SK-N-SH (cell line): ENCODE measurements around the gene LSM14B. TPM values are rescaled to one million over a fixed set of nuclear protein-coding genes. Genes with fewer than 3 reads are reported as not detected.

Experiments
- CTCF ChIA-PET: fragments of 300-600, 350-600 bp; formaldehyde crosslinking; extraction: SDS; loops from one replicate; lab custom pipeline; 2021; lab: Yijun Ruan, JAX
- POLR2A ChIA-PET: fragments of 350-600 bp; sonication (Branson Sonifier 250); formaldehyde crosslinking; extraction: SDS; loops from one replicate; lab custom pipeline; 2020; ENCODE audit warnings: antibody characterized with exemption, inconsistent platforms; lab: Yijun Ruan, JAX
- DNase-seq: peaks from one replicate; pipeline ENCODE4 v3.0.0; 2012
- H2AFZ ChIP-seq: fragments of 200-600 bp; sonication (generic); 2 replicates; pipeline ENCODE4 v1.8.1; 2016; ENCODE audit warnings: antibody characterized with exemption, mild to moderate bottlenecking, low read depth
- H3F3A ChIP-seq: fragments of 200-600 bp; sonication (generic); replicated peaks from 2 replicates; pipeline ENCODE3; 2016; ENCODE audit warnings: antibody characterized with exemption, mild to moderate bottlenecking; ENCODE audit not compliant: insufficient read depth
- H3K27ac ChIP-seq, 2 experiments: fragments of 200-500 bp in 1 of 2; fragments of 200-600 bp in 1 of 2; sonication (Bioruptor generic) in 1 of 2; sonication (generic), shearing (Covaris generic) in 1 of 2; 2 replicates each; pipeline versions ENCODE4 v1.5.1 to v1.6.1; 2014 to 2016; ENCODE audit warnings: low read depth in 2 of 2, inconsistent platforms in 1 of 2, low read length in 1 of 2, mild to moderate bottlenecking in 1 of 2, mixed read lengths in 1 of 2
- H3K27me3 ChIP-seq: fragments of 200-600 bp; sonication (generic), shearing (Covaris generic); 2 replicates; pipeline ENCODE4 v1.6.1; 2016; ENCODE audit warnings: mixed run types; ENCODE audit not compliant: insufficient read depth
- H3K36me3 ChIP-seq, 2 experiments: fragments of 200-500 bp in 1 of 2; fragments of 200-600 bp in 1 of 2; sonication (Bioruptor generic) in 1 of 2; sonication (generic) in 1 of 2; replicated peaks in 1 of 2; 2 replicates each; pipeline versions ENCODE3 to v1.5.1; 2014 to 2016; ENCODE audit warnings: low read length in 1 of 2, mild to moderate bottlenecking in 1 of 2; ENCODE audit not compliant: insufficient read depth in 2 of 2, control insufficient read depth in 1 of 2
- H3K4me1 ChIP-seq, 2 experiments: fragments of 200-500 bp in 1 of 2; fragments of 200-600 bp in 1 of 2; sonication (Bioruptor generic) in 1 of 2; sonication (generic), shearing (Covaris generic) in 1 of 2; 2 replicates each; pipeline versions ENCODE4 v1.5.1 to v1.6.1; 2014 to 2016; ENCODE audit warnings: low read depth in 1 of 2, low read length in 1 of 2, mixed run types in 1 of 2; ENCODE audit not compliant: insufficient read depth in 2 of 2, control insufficient read depth in 1 of 2
- H3K4me2 ChIP-seq: fragments of 200-600 bp; sonication (generic), shearing (Covaris generic); 2 replicates; pipeline ENCODE4 v1.6.1; 2017; ENCODE audit warnings: mixed run types
- H3K4me3 ChIP-seq, 2 experiments: fragments of 200-500 bp in 1 of 2; fragments of 200-600 bp in 1 of 2; sonication (Bioruptor generic) in 1 of 2; sonication (generic), shearing (Covaris generic) in 1 of 2; 2 replicates each; pipeline versions ENCODE4 v1.5.1 to v1.8.1; 2014 to 2016; ENCODE audit warnings: low read depth in 2 of 2, inconsistent platforms in 1 of 2, low read length in 1 of 2, mild to moderate bottlenecking in 1 of 2, mixed read lengths in 1 of 2, moderate library complexity in 1 of 2
- H3K79me2 ChIP-seq: fragments of 200-600 bp; sonication (generic); 2 replicates; pipeline ENCODE4 v1.8.1; 2017; ENCODE audit warnings: mild to moderate bottlenecking; ENCODE audit not compliant: insufficient read depth
- H3K9ac ChIP-seq: fragments of 200-600 bp; sonication (generic); 2 replicates; pipeline ENCODE4 v1.6.1; 2017; ENCODE audit warnings: mixed run types
- H3K9me2 ChIP-seq: fragments of 200-600 bp; sonication (generic); 2 replicates; pipeline ENCODE4 v1.6.1; 2017; ENCODE audit warnings: mixed run types
- H3K9me3 ChIP-seq: fragments of 200-600 bp; sonication (generic); 2 replicates; pipeline ENCODE4 v1.6.1; 2017; ENCODE audit warnings: mixed run types, mild to moderate bottlenecking, moderate library complexity
- H4K20me1 ChIP-seq: fragments of 200-600 bp; sonication (generic); 2 replicates; pipeline ENCODE4 v1.6.1; 2017; ENCODE audit warnings: mild to moderate bottlenecking, mixed run types; ENCODE audit not compliant: insufficient read depth
- ELF1 ChIP-seq: IDR thresholded peaks from 2 replicates; pipeline ENCODE4 v1.4.0; 2012
- EP300 ChIP-seq, 2 experiments: IDR thresholded peaks; 2 replicates each; pipeline versions ENCODE4 v1.4.0 to v1.6.1; 2012; ENCODE audit warnings: borderline replicate concordance in 1 of 2, low read depth in 1 of 2, low read length in 1 of 2
- FOXJ3 ChIP-seq: sonication (generic); formaldehyde crosslinking; IDR thresholded peaks from 2 replicates; pipeline ENCODE4 v1.5.1; 2020; ENCODE audit warnings: mild to moderate bottlenecking, missing genetic modification reagents
- FOXM1 ChIP-seq: IDR thresholded peaks from 2 replicates; pipeline ENCODE4 v1.4.0; 2012; ENCODE audit warnings: low read depth, mild to moderate bottlenecking
- NRF1 ChIP-seq: IDR thresholded peaks from 2 replicates; pipeline ENCODE4 v1.6.1; 2012; ENCODE audit warnings: low read depth, mild to moderate bottlenecking, low read length
- POLR2AphosphoS5 ChIP-seq: IDR thresholded peaks from 2 replicates; pipeline ENCODE4 v1.6.1; 2012; ENCODE audit warnings: low read depth, low read length
- RFX5 ChIP-seq: IDR thresholded peaks from 2 replicates; pipeline ENCODE4 v1.6.1; 2012; ENCODE audit warnings: mild to moderate bottlenecking, improper control_type of control experiment, low read length
- SIN3A ChIP-seq: IDR thresholded peaks from 2 replicates; pipeline ENCODE4 v1.6.1; 2012; ENCODE audit warnings: low read depth, mild to moderate bottlenecking, low read length, moderate library complexity, borderline replicate concordance
- TAF1 ChIP-seq: IDR thresholded peaks from 2 replicates; pipeline ENCODE4 v1.6.1; 2012; ENCODE audit warnings: low read depth, mild to moderate bottlenecking, low read length, moderate library complexity, borderline replicate concordance
- TCF12 ChIP-seq: IDR thresholded peaks from 2 replicates; pipeline ENCODE4 v1.4.0; 2012
- WGBS: methylation state at CpG from one replicate; pipeline ENCODE4 v1.1.6; 2017; ENCODE audit warnings: low lambda C conversion rate; 5-methylcytosine and 5-hydroxymethylcytosine counted together
- polyA plus RNA-seq, 3 experiments: library from polyadenylated mRNA; depleted of rRNA; stranded (reverse); fragments of >200 nt; gene quantifications; 2 replicates each; pipeline ENCODE4 v1.2.3, GENCODE V29; 2012
- TF ChIP-seq, protein P1 (sequence below): fragments of 200-600 bp; sonication (generic); IDR thresholded peaks from 2 replicates; pipeline ENCODE4 v1.6.1; 2017; ENCODE audit warnings: antibody characterized with exemption, mild to moderate bottlenecking, moderate library complexity
- TF ChIP-seq, protein P2 (sequence below): IDR thresholded peaks from 2 replicates; pipeline ENCODE4 v1.4.0; 2012; ENCODE audit warnings: low read depth, borderline replicate concordance
- TF ChIP-seq, protein P3 (sequence below): fragments of 150-350 bp; IDR thresholded peaks from 2 replicates; pipeline ENCODE4 v1.6.1; 2017; ENCODE audit warnings: antibody characterized with exemption, low read length, low read depth, borderline replicate concordance
- TF ChIP-seq, protein P4 (sequence below): IDR thresholded peaks from 2 replicates; pipeline ENCODE4 v1.6.1; 2012; ENCODE audit warnings: mild to moderate bottlenecking, low read depth, low read length, moderate library complexity

The LSM14B gene
- polyA plus RNA-seq, 1 of the 3 experiments (the other 2 are of a cell fraction), result 64.6 TPM

DNA sequence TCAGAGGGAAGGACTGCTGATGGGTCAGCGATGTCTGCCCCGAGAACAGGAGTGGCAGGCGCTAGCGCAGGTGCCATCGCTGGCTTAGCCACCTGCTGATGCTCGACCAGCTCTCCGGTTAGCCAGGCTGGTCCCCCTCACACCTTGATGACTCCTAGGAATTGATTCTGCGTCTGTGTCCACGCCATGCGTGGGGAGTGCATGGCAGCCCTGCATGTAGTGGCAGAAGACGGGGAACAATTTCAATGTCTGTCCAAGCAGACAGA is 28.0 kb downstream of the LSM14B start:
- Histone ChIP-seq H3F3A (no peaks in the 10 kb centered on the region), H3K4me3 (no peak overlapping the region), H3K9me2 (no peaks in the 10 kb centered on the region), H3K27me3 (no peaks in the 10 kb centered on the region), H3K4me2 (no peak overlapping the region), H2AFZ (no peak overlapping the region), H3K9me3 (no peaks in the 10 kb centered on the region), H3K79me2 (peaks cover 94% of the 10 kb centered on the region), H3K27ac (no peak overlapping the region), H4K20me1 (peaks cover 89% of the 10 kb centered on the region), H3K4me1 (peaks cover 0 to 5% of the 10 kb centered on the region in 2 experiments; a peak in 1 of 4 replicates), H3K36me3 (peaks cover 13 to 16% of the 10 kb centered on the region in 2 experiments), H3K9ac (no peak overlapping the region)
- no peak for TF ChIP-seq POLR2AphosphoS5
- TF ChIP-seq FOXM1, result no peak
- TF ChIP-seq EP300 (IDR thresholded peaks at IDR 0.05; ENCODE audit: borderline replicate concordance in 1 of 2, low read depth in 1 of 2, low read length in 1 of 2), result no peak
- no peak for TF ChIP-seq ELF1
- TF ChIP-seq, protein P1, sequence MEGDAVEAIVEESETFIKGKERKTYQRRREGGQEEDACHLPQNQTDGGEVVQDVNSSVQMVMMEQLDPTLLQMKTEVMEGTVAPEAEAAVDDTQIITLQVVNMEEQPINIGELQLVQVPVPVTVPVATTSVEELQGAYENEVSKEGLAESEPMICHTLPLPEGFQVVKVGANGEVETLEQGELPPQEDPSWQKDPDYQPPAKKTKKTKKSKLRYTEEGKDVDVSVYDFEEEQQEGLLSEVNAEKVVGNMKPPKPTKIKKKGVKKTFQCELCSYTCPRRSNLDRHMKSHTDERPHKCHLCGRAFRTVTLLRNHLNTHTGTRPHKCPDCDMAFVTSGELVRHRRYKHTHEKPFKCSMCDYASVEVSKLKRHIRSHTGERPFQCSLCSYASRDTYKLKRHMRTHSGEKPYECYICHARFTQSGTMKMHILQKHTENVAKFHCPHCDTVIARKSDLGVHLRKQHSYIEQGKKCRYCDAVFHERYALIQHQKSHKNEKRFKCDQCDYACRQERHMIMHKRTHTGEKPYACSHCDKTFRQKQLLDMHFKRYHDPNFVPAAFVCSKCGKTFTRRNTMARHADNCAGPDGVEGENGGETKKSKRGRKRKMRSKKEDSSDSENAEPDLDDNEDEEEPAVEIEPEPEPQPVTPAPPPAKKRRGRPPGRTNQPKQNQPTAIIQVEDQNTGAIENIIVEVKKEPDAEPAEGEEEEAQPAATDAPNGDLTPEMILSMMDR, result no peak
- TF ChIP-seq RFX5, result no peak
- TF ChIP-seq, protein P2, sequence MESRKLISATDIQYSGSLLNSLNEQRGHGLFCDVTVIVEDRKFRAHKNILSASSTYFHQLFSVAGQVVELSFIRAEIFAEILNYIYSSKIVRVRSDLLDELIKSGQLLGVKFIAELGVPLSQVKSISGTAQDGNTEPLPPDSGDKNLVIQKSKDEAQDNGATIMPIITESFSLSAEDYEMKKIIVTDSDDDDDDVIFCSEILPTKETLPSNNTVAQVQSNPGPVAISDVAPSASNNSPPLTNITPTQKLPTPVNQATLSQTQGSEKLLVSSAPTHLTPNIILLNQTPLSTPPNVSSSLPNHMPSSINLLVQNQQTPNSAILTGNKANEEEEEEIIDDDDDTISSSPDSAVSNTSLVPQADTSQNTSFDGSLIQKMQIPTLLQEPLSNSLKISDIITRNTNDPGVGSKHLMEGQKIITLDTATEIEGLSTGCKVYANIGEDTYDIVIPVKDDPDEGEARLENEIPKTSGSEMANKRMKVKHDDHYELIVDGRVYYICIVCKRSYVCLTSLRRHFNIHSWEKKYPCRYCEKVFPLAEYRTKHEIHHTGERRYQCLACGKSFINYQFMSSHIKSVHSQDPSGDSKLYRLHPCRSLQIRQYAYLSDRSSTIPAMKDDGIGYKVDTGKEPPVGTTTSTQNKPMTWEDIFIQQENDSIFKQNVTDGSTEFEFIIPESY, result no peak
- TF ChIP-seq, protein P3, sequence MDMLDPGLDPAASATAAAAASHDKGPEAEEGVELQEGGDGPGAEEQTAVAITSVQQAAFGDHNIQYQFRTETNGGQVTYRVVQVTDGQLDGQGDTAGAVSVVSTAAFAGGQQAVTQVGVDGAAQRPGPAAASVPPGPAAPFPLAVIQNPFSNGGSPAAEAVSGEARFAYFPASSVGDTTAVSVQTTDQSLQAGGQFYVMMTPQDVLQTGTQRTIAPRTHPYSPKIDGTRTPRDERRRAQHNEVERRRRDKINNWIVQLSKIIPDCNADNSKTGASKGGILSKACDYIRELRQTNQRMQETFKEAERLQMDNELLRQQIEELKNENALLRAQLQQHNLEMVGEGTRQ, result no peak
- WGBS, result 96% methylated on average over 4 of the region's 11 CpGs
- no peak for DNase-seq
- ChIA-PET POLR2A (no interaction called here), CTCF (interaction anchor here (1.0 to 1.2 kb wide), 2 partner anchors 9 to 139 kb away, joined by 5 read pairs; no protein-coding TSS in a partner anchor)

DNA sequence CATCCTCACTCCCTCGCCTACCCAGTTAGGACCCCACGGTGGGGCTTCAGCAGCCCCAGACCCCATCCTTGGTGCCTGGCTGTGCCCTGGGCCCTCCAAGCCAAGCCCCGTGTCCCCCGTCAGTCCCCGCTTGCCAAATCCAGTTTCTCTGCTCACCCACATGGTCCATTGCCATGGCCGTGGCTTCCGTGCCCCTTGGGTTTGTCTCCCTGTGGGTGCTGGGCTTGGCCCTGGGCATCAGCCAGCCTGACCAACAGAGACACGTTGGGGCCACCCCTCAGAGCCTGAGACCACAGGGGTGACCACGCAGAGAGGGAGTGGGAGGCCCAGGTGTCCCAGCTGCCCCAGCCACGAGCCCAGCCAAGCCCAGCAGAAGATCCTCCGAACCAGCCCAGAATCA is 28.9 kb downstream of the LSM14B start:
- CTCF ChIA-PET, result interaction anchor here (0.6 to 1.4 kb wide), 5 partner anchors 9 to 141 kb away, joined by 3 to 5 read pairs (median 5); no protein-coding TSS in a partner anchor
- H3F3A ChIP-seq, result no peaks in the 10 kb centered on the region
- H3K36me3 ChIP-seq, result peaks cover 13 to 14% of the 10 kb centered on the region in 2 experiments
- no peaks in the 10 kb centered on the region for H3K9me2 ChIP-seq
- no peak overlapping the region for H3K9ac ChIP-seq
- H3K9me3 ChIP-seq, result no peaks in the 10 kb centered on the region
- TF ChIP-seq TAF1 (no peak), TCF12 (no peak), FOXJ3 (no peak), SIN3A (no peak), EP300 (IDR thresholded peaks at IDR 0.05; ENCODE audit: borderline replicate concordance in 1 of 2, low read depth in 1 of 2, low read length in 1 of 2) (no peak), NRF1 (no peak)
- TF ChIP-seq, protein P4, sequence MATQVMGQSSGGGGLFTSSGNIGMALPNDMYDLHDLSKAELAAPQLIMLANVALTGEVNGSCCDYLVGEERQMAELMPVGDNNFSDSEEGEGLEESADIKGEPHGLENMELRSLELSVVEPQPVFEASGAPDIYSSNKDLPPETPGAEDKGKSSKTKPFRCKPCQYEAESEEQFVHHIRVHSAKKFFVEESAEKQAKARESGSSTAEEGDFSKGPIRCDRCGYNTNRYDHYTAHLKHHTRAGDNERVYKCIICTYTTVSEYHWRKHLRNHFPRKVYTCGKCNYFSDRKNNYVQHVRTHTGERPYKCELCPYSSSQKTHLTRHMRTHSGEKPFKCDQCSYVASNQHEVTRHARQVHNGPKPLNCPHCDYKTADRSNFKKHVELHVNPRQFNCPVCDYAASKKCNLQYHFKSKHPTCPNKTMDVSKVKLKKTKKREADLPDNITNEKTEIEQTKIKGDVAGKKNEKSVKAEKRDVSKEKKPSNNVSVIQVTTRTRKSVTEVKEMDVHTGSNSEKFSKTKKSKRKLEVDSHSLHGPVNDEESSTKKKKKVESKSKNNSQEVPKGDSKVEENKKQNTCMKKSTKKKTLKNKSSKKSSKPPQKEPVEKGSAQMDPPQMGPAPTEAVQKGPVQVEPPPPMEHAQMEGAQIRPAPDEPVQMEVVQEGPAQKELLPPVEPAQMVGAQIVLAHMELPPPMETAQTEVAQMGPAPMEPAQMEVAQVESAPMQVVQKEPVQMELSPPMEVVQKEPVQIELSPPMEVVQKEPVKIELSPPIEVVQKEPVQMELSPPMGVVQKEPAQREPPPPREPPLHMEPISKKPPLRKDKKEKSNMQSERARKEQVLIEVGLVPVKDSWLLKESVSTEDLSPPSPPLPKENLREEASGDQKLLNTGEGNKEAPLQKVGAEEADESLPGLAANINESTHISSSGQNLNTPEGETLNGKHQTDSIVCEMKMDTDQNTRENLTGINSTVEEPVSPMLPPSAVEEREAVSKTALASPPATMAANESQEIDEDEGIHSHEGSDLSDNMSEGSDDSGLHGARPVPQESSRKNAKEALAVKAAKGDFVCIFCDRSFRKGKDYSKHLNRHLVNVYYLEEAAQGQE, result no peak
- TF ChIP-seq, protein P1, result no peak
- TF ChIP-seq, all 33 proteins: peak for 0
- H3K4me3 ChIP-seq, result no peak overlapping the region
- no peaks in the 10 kb centered on the region; a peak in 1 of 4 replicates for H3K4me1 ChIP-seq
- H3K4me2 ChIP-seq, result no peak overlapping the region
- no peak overlapping the region for H2AFZ ChIP-seq
- 100% methylated on average over 8 of the region's 11 CpGs for WGBS
- no peak overlapping the region for H3K27ac ChIP-seq
- POLR2A ChIA-PET, result interaction anchor here (1.2 kb wide), 1 partner anchor 26 kb away, joined by 4 read pairs; no protein-coding TSS in a partner anchor
- H4K20me1 ChIP-seq, result peaks cover 86% of the 10 kb centered on the region
- peaks cover 93% of the 10 kb centered on the region for H3K79me2 ChIP-seq
- H3K27me3 ChIP-seq, result no peaks in the 10 kb centered on the region
- no peak for DNase-seq
